Suprapubic skin (tissue), 4 donors: ENCODE measurements around the gene FBXO3. TPM values are rescaled to one million over a fixed set of nuclear protein-coding genes. Genes with fewer than 3 reads are reported as not detected.

Experiments
- DNase-seq, 2 donors: peaks; one replicate each; pipeline ENCODE4 v3.0.0-alpha.2; 2019; ENCODE audit warnings: low spot score in 2 of 2
- H3K27ac ChIP-seq: fragments of 200-600 bp; sonication (generic); one replicate; pipeline ENCODE4 v1.5.1; 2019
- H3K27me3 ChIP-seq: fragments of 200-600 bp; sonication (generic); one replicate; pipeline ENCODE4 v1.5.1; 2019
- H3K36me3 ChIP-seq: fragments of 200-600 bp; sonication (generic); one replicate; pipeline ENCODE4 v1.5.1; 2019
- H3K4me1 ChIP-seq: fragments of 200-600 bp; sonication (generic); one replicate; pipeline ENCODE4 v1.5.1; 2019
- H3K4me3 ChIP-seq: fragments of 200-600 bp; sonication (generic); one replicate; pipeline ENCODE4 v1.5.1; 2019; ENCODE audit warnings: mild to moderate bottlenecking
- H3K9me3 ChIP-seq: fragments of 200-600 bp; sonication (generic); one replicate; pipeline ENCODE4 v1.5.1; 2019
- EP300 ChIP-seq: sonication (generic); formaldehyde crosslinking; IDR thresholded peaks from one replicate; pipeline ENCODE4 v1.6.1; 2017; ENCODE audit warnings: antibody characterized with exemption
- POLR2A ChIP-seq, 2 donors: fragments of 450-650 bp; IDR thresholded peaks; one replicate each; pipeline ENCODE4 v1.6.1; 2017; ENCODE audit warnings: antibody characterized with exemption in 2 of 2, mild to moderate bottlenecking in 2 of 2, moderate library complexity in 2 of 2
- POLR2AphosphoS5 ChIP-seq, 3 donors: sonication (generic); formaldehyde crosslinking; IDR thresholded peaks; one replicate each; pipeline ENCODE4 v1.6.1; 2017; ENCODE audit warnings: antibody characterized with exemption in 3 of 3
- WGBS: methylation state at CpG from one replicate; pipeline ENCODE4 v1.1.5; 2018; 5-methylcytosine and 5-hydroxymethylcytosine counted together
- total RNA-seq, 4 donors: library from RNA; depleted of rRNA; stranded (reverse); fragments of >200 nt; gene quantifications; one replicate each; pipeline ENCODE4 v1.1.0, GENCODE V29; 2016
- TF ChIP-seq, protein P1 (sequence below), 2 donors: fragments of 200-600 bp in 1 of 2; fragments of 450-650 bp in 1 of 2; sonication (generic) in 1 of 2; IDR thresholded peaks; one replicate each; pipeline ENCODE4 v1.5.1; 2016 to 2019; ENCODE audit warnings: antibody characterized with exemption in 2 of 2, mild to moderate bottlenecking in 1 of 2, moderate library complexity in 1 of 2

The FBXO3 gene
- total RNA-seq, 4 donors from 2014 or later, result 35.4 to 47.5 (median 44.3) TPM

DNA sequence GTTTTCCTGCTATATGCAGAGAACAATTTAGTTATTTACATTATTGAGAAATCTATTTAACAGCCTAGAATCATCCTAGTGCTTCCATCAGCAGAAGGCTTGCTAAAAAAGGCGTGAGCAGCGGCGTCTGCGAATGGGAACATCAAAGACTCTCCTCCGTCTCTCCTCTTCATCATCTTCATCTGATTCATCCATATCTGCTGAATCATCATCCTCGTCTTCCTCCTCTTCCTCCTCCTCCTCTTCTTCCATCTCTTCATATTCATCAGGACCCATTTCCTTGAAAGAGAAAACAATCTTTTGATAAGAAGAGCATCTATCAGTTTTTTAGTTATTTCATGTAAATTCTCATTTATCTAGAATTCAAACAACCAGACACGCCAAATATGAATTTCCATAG, 32.5 kb downstream of the FBXO3 start:
- Histone ChIP-seq H3K27me3 (no peaks in the 10 kb centered on the region), H3K4me1 (peaks cover 9% of the 10 kb centered on the region), H3K9me3 (no peaks in the 10 kb centered on the region), H3K27ac (no peak overlapping the region), H3K36me3 (peaks cover 12% of the 10 kb centered on the region), H3K4me3 (no peak overlapping the region)
- DNase-seq, result no peak
- 83% methylated on average over 7 of the region's 7 CpGs for WGBS
- TF ChIP-seq, protein P1, sequence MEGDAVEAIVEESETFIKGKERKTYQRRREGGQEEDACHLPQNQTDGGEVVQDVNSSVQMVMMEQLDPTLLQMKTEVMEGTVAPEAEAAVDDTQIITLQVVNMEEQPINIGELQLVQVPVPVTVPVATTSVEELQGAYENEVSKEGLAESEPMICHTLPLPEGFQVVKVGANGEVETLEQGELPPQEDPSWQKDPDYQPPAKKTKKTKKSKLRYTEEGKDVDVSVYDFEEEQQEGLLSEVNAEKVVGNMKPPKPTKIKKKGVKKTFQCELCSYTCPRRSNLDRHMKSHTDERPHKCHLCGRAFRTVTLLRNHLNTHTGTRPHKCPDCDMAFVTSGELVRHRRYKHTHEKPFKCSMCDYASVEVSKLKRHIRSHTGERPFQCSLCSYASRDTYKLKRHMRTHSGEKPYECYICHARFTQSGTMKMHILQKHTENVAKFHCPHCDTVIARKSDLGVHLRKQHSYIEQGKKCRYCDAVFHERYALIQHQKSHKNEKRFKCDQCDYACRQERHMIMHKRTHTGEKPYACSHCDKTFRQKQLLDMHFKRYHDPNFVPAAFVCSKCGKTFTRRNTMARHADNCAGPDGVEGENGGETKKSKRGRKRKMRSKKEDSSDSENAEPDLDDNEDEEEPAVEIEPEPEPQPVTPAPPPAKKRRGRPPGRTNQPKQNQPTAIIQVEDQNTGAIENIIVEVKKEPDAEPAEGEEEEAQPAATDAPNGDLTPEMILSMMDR (IDR thresholded peaks at IDR 0.05), result no peak
- no peak for TF ChIP-seq POLR2A (IDR thresholded peaks at IDR 0.05)
- no peak for TF ChIP-seq EP300
- TF ChIP-seq POLR2AphosphoS5 (IDR thresholded peaks at IDR 0.05), result no peak

DNA sequence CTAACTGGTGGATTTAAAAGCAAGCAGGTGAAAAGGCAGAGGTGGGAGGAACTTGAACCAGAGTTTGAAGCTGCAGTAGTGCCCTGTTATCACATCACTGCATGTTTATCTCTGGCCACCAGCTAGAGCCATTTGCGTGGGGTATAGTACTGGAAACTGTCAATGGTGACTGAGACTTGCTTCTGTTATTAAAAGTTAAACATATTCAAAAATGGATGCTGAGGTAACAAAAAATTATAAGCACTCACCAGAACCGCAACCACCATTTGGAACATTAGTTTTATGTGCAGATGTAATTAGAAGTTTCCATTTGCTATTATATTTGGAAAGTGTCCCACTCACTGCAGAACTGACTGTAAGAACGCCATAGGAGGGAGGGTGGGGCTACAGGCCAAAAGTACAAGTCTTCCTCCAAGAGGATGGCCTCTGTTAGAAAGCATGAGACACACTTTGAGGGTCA, 36.9 kb downstream of the FBXO3 start:
- no peaks in the 10 kb centered on the region for H3K27me3 ChIP-seq
- TF ChIP-seq POLR2AphosphoS5 (IDR thresholded peaks at IDR 0.05) (no peak), POLR2A (IDR thresholded peaks at IDR 0.05) (no peak)
- TF ChIP-seq, protein P1 (IDR thresholded peaks at IDR 0.05), result no peak
- H3K4me3 ChIP-seq, result no peak overlapping the region
- WGBS, result 37% methylated on average over 3 of the region's 3 CpGs
- DNase-seq, result no peak
- H3K9me3 ChIP-seq, result no peaks in the 10 kb centered on the region
- H3K4me1 ChIP-seq, result peaks cover 37% of the 10 kb centered on the region
- peak overlapping the region; percentile 99 for H3K27ac ChIP-seq
- H3K36me3 ChIP-seq, result peaks cover 5% of the 10 kb centered on the region

DNA sequence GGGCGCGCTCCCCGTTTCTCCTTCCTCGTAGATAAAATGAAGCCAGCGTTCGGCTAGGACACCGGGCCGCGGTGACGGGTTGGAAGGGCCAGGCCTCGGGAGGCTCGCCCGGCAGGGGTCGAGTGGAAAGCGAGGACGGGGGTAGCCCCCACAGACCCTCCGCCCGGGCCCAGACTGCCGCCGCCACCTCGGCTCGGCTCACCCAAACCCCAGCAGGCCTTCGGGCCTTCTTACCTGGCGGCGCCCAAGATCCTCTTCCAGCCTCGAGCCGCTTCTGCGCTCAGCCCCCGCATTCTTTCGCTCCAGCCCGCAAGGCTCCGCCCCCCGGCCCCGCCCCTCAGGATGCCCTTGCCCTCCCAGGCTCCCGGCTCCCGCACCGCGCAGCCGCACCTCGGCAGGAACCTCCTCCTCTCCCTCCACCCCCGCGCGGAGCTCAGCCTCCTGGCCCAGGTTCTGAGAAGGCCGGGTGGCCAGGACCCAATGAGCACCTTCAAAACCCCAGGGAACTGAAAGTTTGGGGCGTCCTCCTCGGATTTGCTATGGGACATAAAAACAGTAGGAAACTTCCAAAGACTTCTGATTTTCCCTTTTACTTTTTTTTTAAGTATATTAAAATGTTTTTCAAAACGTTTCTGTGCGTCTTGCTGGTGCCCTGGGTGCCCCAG, 38.0 kb downstream of the FBXO3 start, which contains the start of gene CD59:
Gene CD59 (minus strand): TSS at position 276 of the 665 bp plus-strand sequence. CDS start 13,978 bp downstream, outside the sequence.
- TF ChIP-seq, protein P1 (IDR thresholded peaks at IDR 0.05), result no peak
- peak; percentile 61 to 81 (median 71) for TF ChIP-seq POLR2AphosphoS5 (IDR thresholded peaks at IDR 0.05)
- no peak for TF ChIP-seq EP300
- TF ChIP-seq POLR2A (IDR thresholded peaks at IDR 0.05), result peak; percentile 70 to 92
- DNase-seq, result peak; percentile 98
- 1% methylated on average over 32 of the region's 48 CpGs for WGBS
- H3K4me1 ChIP-seq, result peaks cover 47% of the 10 kb centered on the region
- no peaks in the 10 kb centered on the region for H3K9me3 ChIP-seq
- peak within 1 kb of the TSS; percentile 89 for H3K4me3 ChIP-seq
- H3K27me3 ChIP-seq, result no peaks in the 10 kb centered on the region
- peak within 1 kb of the TSS; percentile 99 for H3K27ac ChIP-seq
- H3K36me3 ChIP-seq, result peaks cover 5% of the 10 kb centered on the region

DNA sequence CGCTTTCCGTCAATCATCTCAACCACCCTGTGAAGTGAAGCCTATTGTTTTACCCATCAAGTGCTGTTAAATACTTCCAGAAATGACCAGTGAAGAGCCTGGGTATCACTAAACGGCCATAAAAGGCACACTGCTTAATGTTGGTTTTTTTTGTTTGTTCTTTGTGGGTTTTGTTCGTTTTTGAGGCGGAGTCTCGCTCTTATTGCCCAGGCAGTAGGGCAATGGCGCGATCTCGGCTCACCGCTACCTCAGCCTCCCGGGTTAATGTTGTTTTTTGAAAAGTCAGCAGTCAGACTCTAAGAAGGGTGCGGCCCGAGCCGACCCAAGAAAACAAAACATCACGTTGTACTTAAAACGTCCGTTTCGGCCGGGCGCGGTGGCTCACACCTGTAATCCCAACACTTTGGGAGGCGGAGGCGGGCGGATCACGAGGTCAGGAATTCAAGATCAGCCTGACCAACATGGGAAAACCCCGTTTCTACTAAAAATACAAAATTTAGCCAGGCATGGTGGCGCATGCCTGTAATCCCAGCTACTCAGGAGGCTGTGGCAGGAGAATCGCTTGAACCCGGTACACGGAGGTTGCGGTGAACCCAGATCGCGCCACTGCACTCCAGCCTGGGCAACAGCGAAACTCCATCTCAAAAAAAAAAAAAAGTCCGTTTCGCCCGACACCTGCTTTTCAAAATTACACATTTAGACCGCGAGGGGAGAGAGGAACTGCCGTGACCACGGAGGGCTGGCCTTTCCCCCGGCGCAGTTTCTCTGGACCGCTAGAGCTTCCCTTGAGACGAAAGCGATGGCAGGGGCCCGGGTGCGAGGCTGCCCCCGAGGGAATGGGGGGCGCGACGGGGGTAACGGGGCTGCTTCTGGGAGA, 38.8 kb downstream of the FBXO3 start:
- DNase-seq, result peak; percentile 67 to 81
- TF ChIP-seq EP300, result no peak
- TF ChIP-seq POLR2AphosphoS5 (IDR thresholded peaks at IDR 0.05), result no peak
- no peak for TF ChIP-seq POLR2A (IDR thresholded peaks at IDR 0.05)
- TF ChIP-seq, protein P1 (IDR thresholded peaks at IDR 0.05), result no peak
- H3K27me3 ChIP-seq, result no peaks in the 10 kb centered on the region
- H3K36me3 ChIP-seq, result peaks cover 5% of the 10 kb centered on the region
- H3K4me1 ChIP-seq, result peaks cover 54% of the 10 kb centered on the region
- 2% methylated on average over 38 of the region's 53 CpGs for WGBS
- H3K4me3 ChIP-seq, result peak overlapping the region; percentile 89
- peak overlapping the region; percentile 99 for H3K27ac ChIP-seq
- no peaks in the 10 kb centered on the region for H3K9me3 ChIP-seq
